GM12878 (cell line): ENCODE data around the gene IGF1R. TPM values are rescaled to one million over a fixed set of nuclear protein-coding genes. Genes with fewer than 3 reads are reported as not detected.

Experiments used
- E4F1 ChIP-seq: fragments of 450-650 bp; IDR thresholded peaks from 2 replicates; pipeline ENCODE4 v1.6.1; 2018; ENCODE audit warnings: borderline replicate concordance, mild to moderate bottlenecking; ENCODE audit not compliant: partially characterized antibody
- HDAC2 ChIP-seq: fragments of 200-600 bp; sonication (generic); IDR thresholded peaks from 2 replicates; pipeline ENCODE4 v1.6.1; 2017
- KAT2A ChIP-seq: conservative IDR thresholded peaks from 2 replicates; pipeline ENCODE4 v1.6.1; 2011; ENCODE audit warnings: low read depth, low read length; ENCODE audit not compliant: control insufficient read depth
- PAX5 ChIP-seq: IDR thresholded peaks from 2 replicates; pipeline ENCODE4 v1.6.1; 2011; ENCODE audit warnings: low read depth, low read length, borderline replicate concordance
- PBX3 ChIP-seq: IDR thresholded peaks from 2 replicates; pipeline ENCODE4 v1.6.1; 2011; ENCODE audit warnings: mild to moderate bottlenecking, low read depth, low read length, moderate library complexity; ENCODE audit not compliant: insufficient replicate concordance
- SMC3 ChIP-seq: IDR thresholded peaks from 2 replicates; pipeline ENCODE4 v1.6.1; 2011; ENCODE audit warnings: low read length, improper control_type of control experiment, borderline replicate concordance
- ZNF207 ChIP-seq: fragments of 450-650 bp; IDR thresholded peaks from 2 replicates; pipeline ENCODE4 v1.6.1; 2014; ENCODE audit warnings: antibody characterized with exemption, mild to moderate bottlenecking, borderline replicate concordance
- ZNF687 ChIP-seq: fragments of 450-650 bp; IDR thresholded peaks from 2 replicates; pipeline ENCODE4 v1.6.1; 2017; ENCODE audit warnings: mild to moderate bottlenecking, moderate library complexity
- polyA plus RNA-seq, 11 experiments: library from polyadenylated mRNA; depleted of rRNA in 4 of 11; unstranded in 6 of 11; stranded (reverse) in 5 of 11; fragments of >200 nt; fragmentation: Nextera tagmentation in 4 of 11; fragmentation: Illumina TruSeq in 1 of 11; extraction: Ambion mirVana in 4 of 11; extraction: Trizol in 1 of 11; gene quantifications; 1 replicate in 1 of 11; 2 replicates in 10 of 11; pipeline versions ENCODE4 v1.2.1 to v1.2.3, GENCODE V29; 2011 to 2016; ENCODE audit warnings: inconsistent platforms in 2 of 11, missing spikeins in 2 of 11, low read depth in 1 of 11
- total RNA-seq, 4 experiments: library from RNA; depleted of rRNA in 3 of 4; stranded (reverse); fragments of >200 nt in 3 of 4; fragmentation: Illumina TruSeq in 1 of 4; extraction: Trizol in 1 of 4; gene quantifications; 2 replicates each; pipeline versions ENCODE4 v1.2.1 to v1.2.3, GENCODE V29; 2013 to 2021

The IGF1R gene
- total and polyA plus RNA-seq, 10 of the 15 experiments (the other 5 are each of a cell fraction or from before 2014, with no cell fraction given), result 0.03 to 2.7 (median 0.66) TPM

- TF ChIP-seq ZNF687, result no peak
- TF ChIP-seq PAX5, result no peak
- TF ChIP-seq KAT2A, result no peak
- no peak for TF ChIP-seq PBX3
- no peak for TF ChIP-seq HDAC2
- TF ChIP-seq E4F1, result no peak
- no peak for TF ChIP-seq ZNF207
- no peak for TF ChIP-seq SMC3
These were observed 24.8 kb downstream of the IGF1R start (continued) for GRCh38 chr15:98673133-98673532.
